HG03196 (cell line): ENCODE data around the gene ARHGAP18.
"Not testable (repeated sequence)": the region's sequence is repeated elsewhere in the genome, so short reads cannot be mapped to it uniquely, and the experiment has no call there.

ENCODE experiments used
- ATAC-seq: cut with Tn5 transposase; IDR thresholded peaks from one replicate; pipeline ENCODE4 v1.9.1; 2021; ENCODE audit not compliant: unreplicated experiment

Gene ARHGAP18

GRCh38 chr6:129597023-129597713 is 112.8 kb downstream of the ARHGAP18 start:
- ATAC-seq, result no peak

- ATAC-seq, result no peak
Measured at GRCh38 chr6:129596522-129596921, 113.5 kb downstream of the ARHGAP18 start.

- no peak for ATAC-seq
Measured at GRCh38 chr6:129593233-129593564, 116.8 kb downstream of the ARHGAP18 start.

GRCh38 chr6:129592516-129593232 is 117.3 kb downstream of the ARHGAP18 start:
- ATAC-seq, result no peak

- no peak for ATAC-seq
Measured at GRCh38 chr6:129590408-129591022, 119.5 kb downstream of the ARHGAP18 start.

- no peak for ATAC-seq
Measured at GRCh38 chr6:129586815-129587214, 123.2 kb downstream of the ARHGAP18 start.

- no peak for ATAC-seq
Measured at GRCh38 chr6:129583866-129584265, 126.1 kb downstream of the ARHGAP18 start.

GRCh38 chr6:129578315-129578714 is 131.7 kb downstream of the ARHGAP18 start:
- ATAC-seq, result no peak

- no peak for ATAC-seq
Measured at GRCh38 chr6:129577691-129578090, 132.3 kb downstream of the ARHGAP18 start.

GRCh38 chr6:129576456-129576855 is 133.5 kb downstream of the ARHGAP18 start:
- no peak for ATAC-seq

GRCh38 chr6:129575378-129576118 is 134.4 kb downstream of the ARHGAP18 start:
- no peak for ATAC-seq

- ATAC-seq, result not testable (repeated sequence)
Measured at GRCh38 chr6:129574605-129575004, 135.4 kb downstream of the ARHGAP18 start.

- not testable (repeated sequence) for ATAC-seq
Measured at GRCh38 chr6:129570929-129571328, 139.0 kb downstream of the ARHGAP18 start.

GRCh38 chr6:129568015-129568414 is 142.0 kb downstream of the ARHGAP18 start:
- ATAC-seq, result no peak

- no peak for ATAC-seq
Measured at GRCh38 chr6:129567374-129567773, 142.6 kb downstream of the ARHGAP18 start.

- ATAC-seq, result no peak
Measured at GRCh38 chr6:129565811-129566210, 144.2 kb downstream of the ARHGAP18 start.

- ATAC-seq, result no peak
Measured at GRCh38 chr6:129565366-129565765, 144.6 kb downstream of the ARHGAP18 start.

GRCh38 chr6:129558248-129558647 is 151.7 kb downstream of the ARHGAP18 start:
- ATAC-seq, result no peak

GRCh38 chr6:129555206-129555832 is 154.7 kb downstream of the ARHGAP18 start:
- no peak for ATAC-seq

- no peak for ATAC-seq
Measured at GRCh38 chr6:129552413-129552812, 157.6 kb downstream of the ARHGAP18 start.

- no peak for ATAC-seq
Measured at GRCh38 chr6:129551486-129551885, 158.5 kb downstream of the ARHGAP18 start.
